CD4-positive, alpha-beta T cell treated with Interleukin-15 for 1 hour (primary cell): ENCODE data around the gene BTNL8.

Source experiments
- DNase-seq: peaks from one replicate; pipeline ENCODE4 v3.0.0-alpha.2; 2020

BTNL8 gene

GRCh38 chr5:180970336-180970735, 71.4 kb downstream of the BTNL8 start:
- no peak for DNase-seq

DNA sequence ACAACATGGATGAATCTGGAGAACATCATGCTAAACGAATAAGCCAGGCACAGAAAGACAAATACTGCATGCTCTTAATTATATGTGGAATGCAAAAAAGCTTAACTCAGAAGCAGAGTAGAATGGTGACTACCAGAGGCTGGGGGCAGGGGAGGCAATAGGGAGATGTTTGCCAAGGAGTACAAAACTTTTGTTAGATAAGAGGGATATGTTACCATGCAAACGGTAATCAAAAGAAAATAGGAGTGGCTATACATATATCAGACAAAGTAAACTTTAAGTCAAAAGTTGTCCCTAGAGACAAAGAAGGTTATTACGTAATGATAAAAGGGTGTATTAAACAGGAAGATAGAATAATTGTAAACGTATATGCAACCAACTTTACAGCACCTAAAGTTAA, 71.9 kb downstream of the BTNL8 start:
- DNase-seq = no peak

DNA sequence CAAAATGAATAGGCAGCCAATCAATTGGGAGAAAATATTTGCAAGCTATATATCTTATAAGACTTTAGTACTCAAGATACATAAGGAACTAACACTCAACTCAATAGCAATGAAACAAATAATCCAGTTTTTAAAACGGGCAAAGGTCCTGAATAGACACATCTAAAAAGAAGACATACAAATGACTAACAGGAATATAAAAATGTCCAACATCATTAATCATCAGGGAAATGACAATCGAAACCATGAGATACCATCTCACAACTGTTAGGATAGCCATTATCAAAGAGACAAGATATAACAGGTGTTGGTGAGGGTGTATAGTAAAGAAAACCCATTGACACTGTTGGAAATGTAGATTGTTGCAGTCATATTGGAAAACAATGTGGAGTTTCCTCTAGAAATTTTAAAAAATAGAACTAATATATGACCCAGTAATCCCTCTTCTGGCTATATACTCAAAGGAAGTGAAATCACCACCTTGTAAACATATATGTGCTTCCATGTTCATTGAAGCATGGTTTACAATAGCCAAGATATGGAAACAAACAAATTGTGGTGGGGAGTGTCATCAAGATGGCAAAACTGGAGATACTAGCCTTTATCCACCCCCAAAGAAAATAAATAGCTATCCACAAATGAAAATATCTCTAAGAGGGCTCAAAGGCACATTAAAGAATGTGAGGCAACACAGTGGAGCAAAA, 75.8 kb downstream of the BTNL8 start:
- no peak for DNase-seq

- peak; percentile 59 for DNase-seq
These were observed 76.4 kb downstream of the BTNL8 start for GRCh38 chr5:180975338-180975737.

DNA sequence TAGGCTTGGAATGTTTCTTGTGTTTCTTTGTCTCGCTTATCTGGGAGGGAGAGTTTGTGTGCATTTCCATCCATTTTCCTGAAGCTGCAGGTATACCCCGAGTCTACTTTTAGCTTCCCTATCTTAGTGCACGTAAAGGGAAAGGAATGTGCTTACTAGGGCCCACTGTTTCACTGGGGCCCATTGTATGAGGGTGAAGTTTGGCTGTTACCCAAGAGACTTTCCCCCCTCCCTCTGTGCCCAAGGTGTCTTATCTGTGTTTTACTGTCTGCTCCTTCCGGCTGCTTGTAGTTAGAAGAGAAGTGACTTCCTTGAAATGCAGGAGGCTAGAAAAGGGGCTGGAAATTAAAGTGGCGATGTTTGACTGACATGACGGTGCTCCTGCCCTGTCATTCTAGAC, 77.6 kb downstream of the BTNL8 start:
- DNase-seq = no peak

GRCh38 chr5:180977852-180978251, 78.9 kb downstream of the BTNL8 start:
- no peak for DNase-seq

- DNase-seq = no peak
These were observed 83.2 kb downstream of the BTNL8 start for GRCh38 chr5:180982008-180982741.

DNA sequence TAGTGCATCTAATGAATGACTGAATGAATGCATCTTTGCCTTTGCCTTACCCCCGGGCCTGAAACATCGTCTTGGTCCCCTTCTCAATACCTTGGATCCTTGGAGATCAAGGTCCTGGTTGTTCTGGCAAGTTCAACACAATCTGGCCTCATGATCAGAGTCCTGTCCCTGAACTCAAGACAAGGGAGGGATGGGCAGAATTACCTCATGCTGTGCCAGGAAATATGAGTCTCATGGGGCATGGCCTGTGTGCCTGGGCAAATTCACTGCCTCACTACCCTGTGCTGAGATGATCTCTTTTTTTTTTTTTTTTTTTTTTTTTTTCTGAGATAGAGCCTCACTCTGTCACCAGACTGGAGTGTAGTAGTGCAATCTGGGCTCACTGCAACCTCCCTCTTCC, 89.1 kb downstream of the BTNL8 start:
- DNase-seq = no peak

- no peak for DNase-seq
These were observed 89.6 kb downstream of the BTNL8 start, which contains the start of gene BTNL3 for GRCh38 chr5:180988592-180988991. Gene BTNL3 (plus strand): TSS chr5:180988846. CDS start chr5:180989029, 183 bp downstream.

DNA sequence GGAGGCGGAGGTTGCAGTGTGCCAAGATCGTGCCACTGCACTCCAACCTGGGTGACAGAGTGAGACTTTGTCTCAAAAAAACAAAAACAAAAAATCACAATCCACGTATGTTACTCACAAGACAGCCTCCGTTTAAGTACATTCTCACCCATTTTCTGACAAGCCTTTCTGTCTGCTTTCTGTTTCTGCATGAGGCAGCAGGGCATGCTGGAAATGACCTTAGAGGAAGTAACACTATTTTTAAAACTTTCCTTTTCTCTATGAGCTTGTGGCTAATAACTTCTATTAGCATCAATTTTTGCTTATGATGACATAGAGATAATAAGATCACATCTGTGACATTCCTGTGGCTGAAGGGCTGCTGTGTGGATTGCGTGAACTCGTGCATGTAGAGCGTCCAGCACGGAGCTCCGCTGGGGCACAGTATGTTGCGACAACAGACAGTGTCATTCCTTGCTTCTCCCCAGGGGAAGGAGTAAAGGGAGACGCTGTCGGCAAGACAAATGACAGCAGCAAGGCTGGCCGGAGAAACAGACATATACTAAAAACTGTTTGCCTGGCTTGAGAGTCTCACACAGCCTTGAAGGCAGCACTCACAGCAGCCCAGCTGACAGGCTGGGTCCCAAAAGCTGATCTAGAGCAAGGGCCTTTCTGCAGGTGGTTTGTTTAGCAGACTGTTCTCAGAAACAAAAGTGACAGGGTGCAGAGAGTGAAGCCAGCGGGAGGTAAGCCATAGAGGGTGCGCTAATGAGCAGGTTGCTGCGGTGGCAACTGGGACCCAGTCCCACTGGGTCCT, 91.3 kb downstream of the BTNL8 start:
- no peak for DNase-seq

DNA sequence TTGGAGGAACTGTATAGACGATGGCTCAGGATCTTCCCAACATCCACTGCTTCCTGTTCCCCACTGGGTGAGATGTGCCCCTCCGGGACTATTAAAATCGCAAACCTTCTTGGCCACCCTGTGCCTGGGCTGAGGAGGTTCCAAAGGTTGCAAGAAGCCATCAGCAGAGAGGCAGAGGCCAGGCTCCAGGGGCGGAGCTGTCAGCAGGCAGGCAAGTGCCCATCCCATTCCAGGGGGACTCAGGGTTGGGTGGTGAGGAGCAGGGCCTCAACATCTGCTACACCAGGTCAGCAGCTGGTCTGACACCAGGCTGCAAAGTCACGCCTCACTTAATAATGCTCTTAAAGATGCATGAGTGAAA, 91.9 kb downstream of the BTNL8 start:
- DNase-seq = no peak
